Hepatocyte (in vitro differentiated cells): ENCODE measurements around the gene HCRT. TPM values are rescaled to one million over a fixed set of nuclear protein-coding genes. Genes with fewer than 3 reads are reported as not detected.

Source experiments
- DNase-seq: peaks from one replicate; pipeline ENCODE4 v3.0.0-alpha.2; 2016; ENCODE audit warnings: low spot score
- H2AFZ ChIP-seq: fragments of 200-600 bp; sonication (generic); 2 replicates; pipeline ENCODE4 v1.6.0; 2016; ENCODE audit warnings: antibody characterized with exemption, mild to moderate bottlenecking
- H3K27ac ChIP-seq: fragments of 200-600 bp; sonication (generic); 2 replicates; pipeline ENCODE4 v1.5.1; 2016; ENCODE audit warnings: mild to moderate bottlenecking
- H3K27me3 ChIP-seq: fragments of 200-600 bp; sonication (generic); 2 replicates; pipeline ENCODE4 v1.6.1; 2016
- H3K36me3 ChIP-seq: fragments of 200-600 bp; sonication (generic); replicated peaks from 2 replicates; pipeline ENCODE4 v1.5.1; 2016; ENCODE audit warnings: low read depth; ENCODE audit not compliant: insufficient read depth
- H3K4me1 ChIP-seq: fragments of 200-600 bp; sonication (generic); 2 replicates; pipeline ENCODE4 v1.5.1; 2016; ENCODE audit warnings: mild to moderate bottlenecking, moderate library complexity; ENCODE audit not compliant: insufficient read depth
- H3K4me2 ChIP-seq: fragments of 200-600 bp; sonication (generic); 2 replicates; pipeline ENCODE4 v1.6.0; 2016
- H3K4me3 ChIP-seq: fragments of 200-600 bp; sonication (generic); 2 replicates; pipeline ENCODE4 v1.5.1; 2016; ENCODE audit warnings: mild to moderate bottlenecking
- H3K79me2 ChIP-seq: fragments of 200-600 bp; sonication (generic); 2 replicates; pipeline ENCODE4 v1.6.0; 2017; ENCODE audit warnings: mild to moderate bottlenecking
- H3K9me2 ChIP-seq: fragments of 200-600 bp; sonication (generic); replicated peaks from 2 replicates; pipeline ENCODE4 v1.6.0; 2017; ENCODE audit warnings: mild to moderate bottlenecking; ENCODE audit not compliant: insufficient read depth
- H3K9me3 ChIP-seq: fragments of 200-600 bp; sonication (generic); 2 replicates; pipeline ENCODE4 v1.5.1; 2016; ENCODE audit warnings: low read depth, mild to moderate bottlenecking
- H4K20me1 ChIP-seq: fragments of 200-600 bp; sonication (generic); 2 replicates; pipeline ENCODE4 v1.6.0; 2016; ENCODE audit warnings: mild to moderate bottlenecking; ENCODE audit not compliant: insufficient read depth, poor library complexity, severe bottlenecking
- CTCF ChIP-seq: fragments of 200-600 bp; sonication (generic); IDR thresholded peaks from 2 replicates; pipeline ENCODE4 v1.5.1; 2016; ENCODE audit warnings: antibody characterized with exemption, mild to moderate bottlenecking; ENCODE audit not compliant: poor library complexity
- EZH2 ChIP-seq: fragments of 200-600 bp; sonication (generic); IDR thresholded peaks from 2 replicates; pipeline ENCODE4 v1.6.1; 2016; ENCODE audit warnings: antibody characterized with exemption, mild to moderate bottlenecking, borderline replicate concordance
- EZH2phosphoT487 ChIP-seq: fragments of 200-600 bp; sonication (generic); IDR thresholded peaks from one replicate; pipeline ENCODE4 v1.6.1; 2018; ENCODE audit warnings: antibody characterized with exemption, mild to moderate bottlenecking, low read depth, moderate library complexity; ENCODE audit not compliant: unreplicated experiment, severe bottlenecking
- WGBS: methylation state at CpG from one replicate; pipeline ENCODE4 v1.1.6; 2016; ENCODE audit warnings: low lambda C conversion rate; ENCODE audit errors: missing lambda C conversion rate; 5-methylcytosine and 5-hydroxymethylcytosine counted together
- polyA plus RNA-seq: library from polyadenylated mRNA; unstranded; fragments of >200 nt; fragmentation: Nextera tagmentation; extraction: Ambion mirVana; gene quantifications from 2 replicates; pipeline ENCODE4 v1.2.1, GENCODE V29; 2016
- total RNA-seq: library from RNA; depleted of rRNA; stranded (reverse); fragments of >200 nt; gene quantifications from 2 replicates; pipeline ENCODE4 v1.2.3, GENCODE V29; 2014

The HCRT gene
- total and polyA plus RNA-seq, 2 experiments from 2014 or later: not detected

- 2% methylated on average over 24 of the region's 33 CpGs for WGBS
- Histone ChIP-seq H2AFZ (no peak overlapping the region), H3K4me2 (peak overlapping the region; percentile 74)
These were observed 4.8 kb downstream of the HCRT start for GRCh38 chr17:42180411-42180921.

DNA sequence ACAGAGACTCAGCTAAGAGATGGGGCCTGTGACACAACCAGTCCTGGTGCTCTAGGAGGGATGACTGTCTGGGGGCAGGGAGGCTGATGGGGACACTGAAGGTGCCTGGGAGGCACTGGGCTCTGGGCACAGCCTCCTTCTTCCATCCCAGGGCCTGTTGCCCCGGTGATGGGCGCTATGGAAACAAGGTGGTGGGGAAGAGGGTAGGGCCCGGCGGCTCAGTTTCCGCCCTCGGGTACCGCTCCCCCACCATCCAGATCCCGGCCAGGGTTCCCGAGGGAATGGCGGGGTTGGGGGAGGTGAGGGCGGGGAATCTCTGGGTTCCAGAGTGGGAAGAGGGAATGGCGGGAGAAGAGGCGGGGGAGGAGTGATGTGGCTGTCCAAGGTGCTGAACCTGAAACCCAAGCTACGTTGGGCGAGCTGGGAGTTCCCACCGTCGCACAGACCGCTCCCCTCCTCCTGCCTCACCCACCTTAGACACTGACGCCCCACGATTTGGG, 5.3 kb downstream of the HCRT start:
- Histone ChIP-seq H3K4me3 (no peak overlapping the region), H2AFZ (no peak overlapping the region)

More at GRCh38 chr17:42180411-42180921, 4.8 kb downstream of the HCRT start:
- H3K9me2 ChIP-seq: no peaks in the 10 kb centered on the region
- TF ChIP-seq EZH2 (peak; percentile 72), EZH2phosphoT487 (no peak), CTCF (no peak)
- H3K36me3 ChIP-seq: no peaks in the 10 kb centered on the region
- no peak overlapping the region for H3K27ac ChIP-seq
- no peaks in the 10 kb centered on the region for H3K9me3 ChIP-seq
- no peak for DNase-seq
- H4K20me1 ChIP-seq: no peaks in the 10 kb centered on the region
- H3K4me3 ChIP-seq: no peak overlapping the region
- H3K4me1 ChIP-seq: peaks cover 17% of the 10 kb centered on the region
- no peaks in the 10 kb centered on the region for H3K79me2 ChIP-seq
- H3K27me3 ChIP-seq: peaks cover 54% of the 10 kb centered on the region

GRCh38 chr17:42179335-42179734, 5.9 kb downstream of the HCRT start:
- no peak for DNase-seq
- WGBS: 19% methylated on average over 1 of the region's 1 CpG
- Histone ChIP-seq H3K9me2 (no peaks in the 10 kb centered on the region), H3K79me2 (no peaks in the 10 kb centered on the region), H3K36me3 (no peaks in the 10 kb centered on the region), H3K9me3 (no peaks in the 10 kb centered on the region), H4K20me1 (no peaks in the 10 kb centered on the region), H3K27ac (no peak overlapping the region), H3K4me1 (peaks cover 17% of the 10 kb centered on the region), H2AFZ (no peak overlapping the region), H3K4me2 (no peak overlapping the region), H3K27me3 (peaks cover 49% of the 10 kb centered on the region), H3K4me3 (no peak overlapping the region)
- no peak for TF ChIP-seq EZH2
- no peak for TF ChIP-seq EZH2phosphoT487
- TF ChIP-seq CTCF: no peak

More for the DNA sequence above, 5.3 kb downstream of the HCRT start:
- Histone ChIP-seq H4K20me1 (no peaks in the 10 kb centered on the region), H3K36me3 (no peaks in the 10 kb centered on the region), H3K4me2 (peak overlapping the region; percentile 74), H3K27ac (no peak overlapping the region), H3K27me3 (peaks cover 53% of the 10 kb centered on the region), H3K79me2 (no peaks in the 10 kb centered on the region), H3K9me3 (no peaks in the 10 kb centered on the region), H3K9me2 (no peaks in the 10 kb centered on the region), H3K4me1 (peaks cover 17% of the 10 kb centered on the region)
- TF ChIP-seq EZH2: no peak
- TF ChIP-seq EZH2phosphoT487: no peak
- TF ChIP-seq CTCF: no peak
- DNase-seq: peak; percentile 80
- WGBS: 10% methylated on average over 19 of the region's 20 CpGs
